Fibroblast of villous mesenchyme (primary cell): ENCODE data around the gene PARD6B. TPM values are rescaled to one million over a fixed set of nuclear protein-coding genes. Genes with fewer than 3 reads are reported as not detected.

Source experiments
- DNase-seq: peaks from one replicate; pipeline ENCODE4 v3.0.0-alpha.2; 2010; ENCODE audit warnings: low read depth
- H3K4me3 ChIP-seq: 2 replicates; pipeline ENCODE4 v1.5.1; 2011; ENCODE audit warnings: low read depth, mild to moderate bottlenecking, low read length
- CTCF ChIP-seq: IDR thresholded peaks from 2 replicates; pipeline ENCODE4 v1.5.1; 2012; ENCODE audit warnings: low read depth, mild to moderate bottlenecking, low read length; ENCODE audit not compliant: insufficient read depth
- total RNA-seq: library from RNA; depleted of rRNA; stranded (reverse); fragments of >200 nt; gene quantifications from 2 replicates; pipeline ENCODE4 v1.2.3, GENCODE V29; 2012

Gene PARD6B
- total RNA-seq, 1 donor: 6.5 TPM

- TF ChIP-seq CTCF: no peak
- H3K4me3 ChIP-seq: no peak overlapping the region
- DNase-seq: no peak
Observed at GRCh38 chr20:50750145-50750671, 18.8 kb downstream of the PARD6B start.

- DNase-seq: no peak
- no peak overlapping the region for H3K4me3 ChIP-seq
- TF ChIP-seq CTCF: no peak
Observed at GRCh38 chr20:50753152-50753551, 21.8 kb downstream of the PARD6B start.

GRCh38 chr20:50754420-50754819, 23.0 kb downstream of the PARD6B start:
- H3K4me3 ChIP-seq: no peak overlapping the region
- TF ChIP-seq CTCF: no peak
- DNase-seq: no peak

- no peak overlapping the region for H3K4me3 ChIP-seq
- no peak for DNase-seq
- no peak for TF ChIP-seq CTCF
Observed at GRCh38 chr20:50756447-50756846, 25.1 kb downstream of the PARD6B start.

DNA sequence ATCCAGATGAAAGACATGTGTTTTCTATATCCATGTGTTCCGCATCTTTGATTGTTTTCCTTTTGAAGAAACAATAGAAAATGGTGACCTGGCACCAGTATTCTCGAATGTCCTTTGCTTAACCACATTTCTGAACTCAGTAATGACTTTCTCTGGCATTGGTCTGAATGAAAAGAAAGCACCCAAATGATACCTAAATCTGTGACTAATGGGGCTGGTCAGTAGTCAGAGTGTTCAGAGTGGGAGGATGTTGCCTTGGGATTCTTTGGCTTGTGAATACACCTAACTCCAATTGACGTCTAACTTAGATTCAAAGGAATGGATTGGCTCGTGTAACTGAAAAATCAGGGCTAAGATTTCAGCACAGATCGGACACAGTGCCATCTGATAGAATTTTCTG, 27.1 kb downstream of the PARD6B start:
- DNase-seq: no peak
- no peak overlapping the region for H3K4me3 ChIP-seq
- TF ChIP-seq CTCF: no peak

- TF ChIP-seq CTCF: no peak
- no peak overlapping the region for H3K4me3 ChIP-seq
- no peak for DNase-seq
Observed at GRCh38 chr20:50758992-50759391, 27.6 kb downstream of the PARD6B start.

- no peak for DNase-seq
- no peak overlapping the region for H3K4me3 ChIP-seq
- no peak for TF ChIP-seq CTCF
Observed at GRCh38 chr20:50759678-50760077, 28.3 kb downstream of the PARD6B start.
